Stimulated activated memory B cell treated with anti-CD40 and anti-IgM and Interleukin-4, amounts not matched to agents 10 μg/mL and 1 μg/mL and 100 μg/mL, for 72 hours (primary cell): ENCODE results near the gene SP1.
A peak's percentile ranks its signal among the peaks of the same experiment; 100 is the strongest.
"Not testable (repeated sequence)": the region's sequence is repeated elsewhere in the genome, so short reads cannot be mapped to it uniquely, and the experiment has no call there.

ENCODE experiments used
- ATAC-seq: fragments of 150-1000 bp; cut with Tn5 transposase; 2 replicates; pipeline ENCODE4 v1.10.0; 2021
- H3K27ac Mint-ChIP-seq: one replicate; pipeline ENCODE4 v1.8.0; 2022; ENCODE audit warnings: mild to moderate bottlenecking, mixed read lengths
- H3K27me3 Mint-ChIP-seq: one replicate; pipeline ENCODE4 v1.8.0; 2022; ENCODE audit warnings: mixed read lengths
- H3K36me3 Mint-ChIP-seq: one replicate; pipeline ENCODE4 v1.8.0; 2022; ENCODE audit warnings: mixed read lengths
- H3K4me1 Mint-ChIP-seq: one replicate; pipeline ENCODE4 v1.8.0; 2022; ENCODE audit warnings: mixed read lengths
- H3K4me3 Mint-ChIP-seq: one replicate; pipeline ENCODE4 v1.8.0; 2022; ENCODE audit warnings: mild to moderate bottlenecking, moderate library complexity, mixed read lengths
- H3K9me3 Mint-ChIP-seq: one replicate; pipeline ENCODE4 v1.8.0; 2022; ENCODE audit warnings: mixed read lengths

Gene SP1

GRCh38 chr12:53441040-53441833, 61.3 kb downstream of the SP1 start, which contains the start of gene PRR13:
TSS of gene PRR13 (plus strand) at chr12:53441734. CDS start at chr12:53442715, 981 bp downstream.
- peaks cover 42% of the 10 kb centered on the region for H3K4me1 Mint-ChIP-seq
- peak; percentile 100 for ATAC-seq
- no peaks in the 10 kb centered on the region for H3K27me3 Mint-ChIP-seq
- H3K4me3 Mint-ChIP-seq = peak within 1 kb of the TSS; percentile 92
- peak within 1 kb of the TSS; percentile 90 for H3K27ac Mint-ChIP-seq
- H3K9me3 Mint-ChIP-seq = no peaks in the 10 kb centered on the region
- H3K36me3 Mint-ChIP-seq = peaks cover 40% of the 10 kb centered on the region

GRCh38 chr12:53443955-53444354, 64.0 kb downstream of the SP1 start:
- Mint-ChIP-seq H3K9me3 (no peaks in the 10 kb centered on the region), H3K27ac (peak overlapping the region; percentile 90), H3K36me3 (peaks cover 55% of the 10 kb centered on the region)

GRCh38 chr12:53444593-53445325, 64.8 kb downstream of the SP1 start:
- peak overlapping the region; percentile 90 for H3K27ac Mint-ChIP-seq
- ATAC-seq, H3K27me3 Mint-ChIP-seq, H3K9me3 Mint-ChIP-seq, H3K4me3 Mint-ChIP-seq: not testable (repeated sequence)
- peaks cover 46% of the 10 kb centered on the region for H3K4me1 Mint-ChIP-seq
- H3K36me3 Mint-ChIP-seq = peaks cover 55% of the 10 kb centered on the region

More at GRCh38 chr12:53443955-53444354, 64.0 kb downstream of the SP1 start:
- Mint-ChIP-seq H3K27me3 (no peaks in the 10 kb centered on the region), H3K4me3 (peak overlapping the region; percentile 92), H3K4me1 (peaks cover 46% of the 10 kb centered on the region)
- no peak for ATAC-seq

GRCh38 chr12:53450936-53451335, 71.0 kb downstream of the SP1 start:
- H3K27ac Mint-ChIP-seq = no peak overlapping the region
- no peak overlapping the region for H3K4me3 Mint-ChIP-seq
- ATAC-seq = no peak
- no peaks in the 10 kb centered on the region for H3K27me3 Mint-ChIP-seq
- no peaks in the 10 kb centered on the region for H3K9me3 Mint-ChIP-seq
- peaks cover 51% of the 10 kb centered on the region for H3K36me3 Mint-ChIP-seq
- peaks cover 36% of the 10 kb centered on the region for H3K4me1 Mint-ChIP-seq

GRCh38 chr12:53451661-53452158, 71.7 kb downstream of the SP1 start, which contains the start of gene PCBP2:
TSS of gene PCBP2 (plus strand) at chr12:53452102. CDS start at chr12:53454801, 2,699 bp downstream.
- Mint-ChIP-seq H3K27ac (peak within 1 kb of the TSS; percentile 97), H3K4me3 (peak within 1 kb of the TSS; percentile 94), H3K4me1 (peaks cover 29% of the 10 kb centered on the region), H3K36me3 (peaks cover 50% of the 10 kb centered on the region), H3K27me3 (no peaks in the 10 kb centered on the region), H3K9me3 (no peaks in the 10 kb centered on the region)
- ATAC-seq = peak; percentile 99

GRCh38 chr12:53452159-53453077, 72.4 kb downstream of the SP1 start:
- ATAC-seq = peak; percentile 66

GRCh38 chr12:53453953-53454640, 74.1 kb downstream of the SP1 start:
- Mint-ChIP-seq H3K27ac (peak overlapping the region; percentile 97), H3K4me3 (peak overlapping the region; percentile 94), H3K36me3 (peaks cover 52% of the 10 kb centered on the region), H3K27me3 (no peaks in the 10 kb centered on the region), H3K9me3 (no peaks in the 10 kb centered on the region), H3K4me1 (peaks cover 32% of the 10 kb centered on the region)
- no peak for ATAC-seq

More at GRCh38 chr12:53452159-53453077, 72.4 kb downstream of the SP1 start:
- no peaks in the 10 kb centered on the region for H3K27me3 Mint-ChIP-seq
- no peaks in the 10 kb centered on the region for H3K9me3 Mint-ChIP-seq
- H3K4me1 Mint-ChIP-seq = peaks cover 29% of the 10 kb centered on the region
- H3K27ac Mint-ChIP-seq = peak overlapping the region; percentile 97
- H3K36me3 Mint-ChIP-seq = peaks cover 52% of the 10 kb centered on the region
- peak overlapping the region; percentile 94 for H3K4me3 Mint-ChIP-seq

- peaks cover 56% of the 10 kb centered on the region for H3K36me3 Mint-ChIP-seq
- H3K4me1 Mint-ChIP-seq = peaks cover 35% of the 10 kb centered on the region
- H3K27ac Mint-ChIP-seq = no peak overlapping the region
- H3K4me3 Mint-ChIP-seq = no peak overlapping the region
- no peaks in the 10 kb centered on the region for H3K27me3 Mint-ChIP-seq
- H3K9me3 Mint-ChIP-seq = no peaks in the 10 kb centered on the region
- ATAC-seq = no peak
Observed at GRCh38 chr12:53454707-53455106, 74.7 kb downstream of the SP1 start.

GRCh38 chr12:53456654-53457366, 76.8 kb downstream of the SP1 start:
- no peaks in the 10 kb centered on the region for H3K27me3 Mint-ChIP-seq
- H3K4me3 Mint-ChIP-seq = no peak overlapping the region
- no peaks in the 10 kb centered on the region for H3K9me3 Mint-ChIP-seq
- H3K36me3 Mint-ChIP-seq = peaks cover 77% of the 10 kb centered on the region
- no peak for ATAC-seq
- H3K27ac Mint-ChIP-seq = no peak overlapping the region
- H3K4me1 Mint-ChIP-seq = peaks cover 39% of the 10 kb centered on the region

- Mint-ChIP-seq H3K27ac (no peak overlapping the region), H3K4me3 (no peak overlapping the region), H3K27me3 (no peaks in the 10 kb centered on the region), H3K9me3 (no peaks in the 10 kb centered on the region), H3K4me1 (peaks cover 32% of the 10 kb centered on the region), H3K36me3 (peaks cover 83% of the 10 kb centered on the region)
- ATAC-seq = no peak
Observed at GRCh38 chr12:53459097-53459496, 79.1 kb downstream of the SP1 start.

- Mint-ChIP-seq H3K4me1 (peaks cover 27% of the 10 kb centered on the region), H3K27ac (no peak overlapping the region), H3K9me3 (no peaks in the 10 kb centered on the region), H3K36me3 (peaks cover 82% of the 10 kb centered on the region), H3K27me3 (no peaks in the 10 kb centered on the region), H3K4me3 (no peak overlapping the region)
- ATAC-seq = no peak
Observed at GRCh38 chr12:53461059-53461458, 81.1 kb downstream of the SP1 start.

GRCh38 chr12:53461591-53461990, 81.6 kb downstream of the SP1 start:
- Mint-ChIP-seq H3K27me3 (no peaks in the 10 kb centered on the region), H3K27ac (no peak overlapping the region), H3K9me3 (no peaks in the 10 kb centered on the region), H3K4me3 (no peak overlapping the region), H3K36me3 (peaks cover 85% of the 10 kb centered on the region), H3K4me1 (peaks cover 31% of the 10 kb centered on the region)
- ATAC-seq = no peak

GRCh38 chr12:53462935-53463334, 83.0 kb downstream of the SP1 start:
- no peak for ATAC-seq
- H3K4me3 Mint-ChIP-seq = no peak overlapping the region
- H3K27me3 Mint-ChIP-seq = no peaks in the 10 kb centered on the region
- no peaks in the 10 kb centered on the region for H3K9me3 Mint-ChIP-seq
- peaks cover 37% of the 10 kb centered on the region for H3K4me1 Mint-ChIP-seq
- H3K36me3 Mint-ChIP-seq = peaks cover 93% of the 10 kb centered on the region
- H3K27ac Mint-ChIP-seq = no peak overlapping the region
